Measurements from ENCODE around the gene KLHL12.

DNA sequence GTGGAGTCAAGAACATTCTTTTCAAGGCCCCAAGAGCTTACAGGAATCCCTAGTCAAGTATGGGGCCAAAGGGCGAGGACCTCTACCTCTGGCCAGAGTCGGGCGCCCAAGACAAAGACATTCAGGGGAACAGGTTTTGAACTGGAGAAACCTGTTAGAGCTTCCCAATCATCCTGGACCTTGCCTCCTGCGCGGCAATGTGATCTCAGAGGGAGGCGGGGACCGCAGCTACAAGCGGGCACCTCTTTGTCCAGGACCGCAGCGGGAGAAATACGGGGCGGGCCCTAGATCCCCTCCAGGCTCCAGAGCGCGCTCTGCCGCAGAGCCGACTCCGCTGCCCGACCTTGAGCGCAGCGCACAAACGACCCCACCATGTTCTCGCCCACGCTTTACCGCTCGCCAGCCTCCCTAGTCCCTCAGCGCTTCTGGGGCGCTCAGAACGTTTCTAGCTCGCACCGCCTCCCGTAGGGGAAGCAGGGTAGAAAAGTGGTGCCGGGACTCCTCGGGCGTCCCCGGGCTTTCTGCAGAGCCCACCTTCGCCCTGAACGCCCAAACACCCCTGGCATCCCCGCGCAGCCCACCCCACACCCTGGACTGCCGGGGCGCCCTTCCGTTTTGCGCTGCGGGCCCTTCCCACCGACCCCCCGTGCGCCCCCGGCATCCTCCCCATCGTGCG, 66.2 kb downstream of the KLHL12 start:
- no peak for TF ChIP-seq YY1 (IDR thresholded peaks at IDR 0.05; ENCODE audit: extremely low read depth, insufficient replicate concordance, low read depth, low read length)
- TF ChIP-seq, protein P1, sequence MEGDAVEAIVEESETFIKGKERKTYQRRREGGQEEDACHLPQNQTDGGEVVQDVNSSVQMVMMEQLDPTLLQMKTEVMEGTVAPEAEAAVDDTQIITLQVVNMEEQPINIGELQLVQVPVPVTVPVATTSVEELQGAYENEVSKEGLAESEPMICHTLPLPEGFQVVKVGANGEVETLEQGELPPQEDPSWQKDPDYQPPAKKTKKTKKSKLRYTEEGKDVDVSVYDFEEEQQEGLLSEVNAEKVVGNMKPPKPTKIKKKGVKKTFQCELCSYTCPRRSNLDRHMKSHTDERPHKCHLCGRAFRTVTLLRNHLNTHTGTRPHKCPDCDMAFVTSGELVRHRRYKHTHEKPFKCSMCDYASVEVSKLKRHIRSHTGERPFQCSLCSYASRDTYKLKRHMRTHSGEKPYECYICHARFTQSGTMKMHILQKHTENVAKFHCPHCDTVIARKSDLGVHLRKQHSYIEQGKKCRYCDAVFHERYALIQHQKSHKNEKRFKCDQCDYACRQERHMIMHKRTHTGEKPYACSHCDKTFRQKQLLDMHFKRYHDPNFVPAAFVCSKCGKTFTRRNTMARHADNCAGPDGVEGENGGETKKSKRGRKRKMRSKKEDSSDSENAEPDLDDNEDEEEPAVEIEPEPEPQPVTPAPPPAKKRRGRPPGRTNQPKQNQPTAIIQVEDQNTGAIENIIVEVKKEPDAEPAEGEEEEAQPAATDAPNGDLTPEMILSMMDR (IDR thresholded peaks at IDR 0.05 in 2 of 3, conservative IDR thresholded peaks at IDR 0.05 in 1 of 3; ENCODE audit: borderline replicate concordance in 1 of 3, insufficient read depth in 1 of 3, low read depth in 2 of 3, low read length in 2 of 3) = no peak
- TF ChIP-seq EZH2 (IDR thresholded peaks at IDR 0.05) = no peak
- no peak for TF ChIP-seq POLR2A (IDR thresholded peaks at IDR 0.05; ENCODE audit: borderline replicate concordance, extremely low read depth, insufficient read depth, insufficient read length)
- TF ChIP-seq, protein P2, sequence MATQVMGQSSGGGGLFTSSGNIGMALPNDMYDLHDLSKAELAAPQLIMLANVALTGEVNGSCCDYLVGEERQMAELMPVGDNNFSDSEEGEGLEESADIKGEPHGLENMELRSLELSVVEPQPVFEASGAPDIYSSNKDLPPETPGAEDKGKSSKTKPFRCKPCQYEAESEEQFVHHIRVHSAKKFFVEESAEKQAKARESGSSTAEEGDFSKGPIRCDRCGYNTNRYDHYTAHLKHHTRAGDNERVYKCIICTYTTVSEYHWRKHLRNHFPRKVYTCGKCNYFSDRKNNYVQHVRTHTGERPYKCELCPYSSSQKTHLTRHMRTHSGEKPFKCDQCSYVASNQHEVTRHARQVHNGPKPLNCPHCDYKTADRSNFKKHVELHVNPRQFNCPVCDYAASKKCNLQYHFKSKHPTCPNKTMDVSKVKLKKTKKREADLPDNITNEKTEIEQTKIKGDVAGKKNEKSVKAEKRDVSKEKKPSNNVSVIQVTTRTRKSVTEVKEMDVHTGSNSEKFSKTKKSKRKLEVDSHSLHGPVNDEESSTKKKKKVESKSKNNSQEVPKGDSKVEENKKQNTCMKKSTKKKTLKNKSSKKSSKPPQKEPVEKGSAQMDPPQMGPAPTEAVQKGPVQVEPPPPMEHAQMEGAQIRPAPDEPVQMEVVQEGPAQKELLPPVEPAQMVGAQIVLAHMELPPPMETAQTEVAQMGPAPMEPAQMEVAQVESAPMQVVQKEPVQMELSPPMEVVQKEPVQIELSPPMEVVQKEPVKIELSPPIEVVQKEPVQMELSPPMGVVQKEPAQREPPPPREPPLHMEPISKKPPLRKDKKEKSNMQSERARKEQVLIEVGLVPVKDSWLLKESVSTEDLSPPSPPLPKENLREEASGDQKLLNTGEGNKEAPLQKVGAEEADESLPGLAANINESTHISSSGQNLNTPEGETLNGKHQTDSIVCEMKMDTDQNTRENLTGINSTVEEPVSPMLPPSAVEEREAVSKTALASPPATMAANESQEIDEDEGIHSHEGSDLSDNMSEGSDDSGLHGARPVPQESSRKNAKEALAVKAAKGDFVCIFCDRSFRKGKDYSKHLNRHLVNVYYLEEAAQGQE (IDR thresholded peaks at IDR 0.05; ENCODE audit: low read depth) = no peak
- TF ChIP-seq JUND (IDR thresholded peaks at IDR 0.05) = no peak
- TF ChIP-seq CEBPB (IDR thresholded peaks at IDR 0.05; ENCODE audit: low read depth) = no peak
